VCaP (cell line): ENCODE results near the gene PGM2.

Experiments used
- H3K27ac ChIP-seq: fragments of 450-650 bp; 2 replicates; pipeline ENCODE4 v1.5.1; 2017
- CTCF ChIP-seq: fragments of 450-650 bp; conservative IDR thresholded peaks from 2 replicates; pipeline ENCODE4 v1.5.1; 2017; ENCODE audit warnings: mild to moderate bottlenecking, moderate library complexity

Gene PGM2

DNA sequence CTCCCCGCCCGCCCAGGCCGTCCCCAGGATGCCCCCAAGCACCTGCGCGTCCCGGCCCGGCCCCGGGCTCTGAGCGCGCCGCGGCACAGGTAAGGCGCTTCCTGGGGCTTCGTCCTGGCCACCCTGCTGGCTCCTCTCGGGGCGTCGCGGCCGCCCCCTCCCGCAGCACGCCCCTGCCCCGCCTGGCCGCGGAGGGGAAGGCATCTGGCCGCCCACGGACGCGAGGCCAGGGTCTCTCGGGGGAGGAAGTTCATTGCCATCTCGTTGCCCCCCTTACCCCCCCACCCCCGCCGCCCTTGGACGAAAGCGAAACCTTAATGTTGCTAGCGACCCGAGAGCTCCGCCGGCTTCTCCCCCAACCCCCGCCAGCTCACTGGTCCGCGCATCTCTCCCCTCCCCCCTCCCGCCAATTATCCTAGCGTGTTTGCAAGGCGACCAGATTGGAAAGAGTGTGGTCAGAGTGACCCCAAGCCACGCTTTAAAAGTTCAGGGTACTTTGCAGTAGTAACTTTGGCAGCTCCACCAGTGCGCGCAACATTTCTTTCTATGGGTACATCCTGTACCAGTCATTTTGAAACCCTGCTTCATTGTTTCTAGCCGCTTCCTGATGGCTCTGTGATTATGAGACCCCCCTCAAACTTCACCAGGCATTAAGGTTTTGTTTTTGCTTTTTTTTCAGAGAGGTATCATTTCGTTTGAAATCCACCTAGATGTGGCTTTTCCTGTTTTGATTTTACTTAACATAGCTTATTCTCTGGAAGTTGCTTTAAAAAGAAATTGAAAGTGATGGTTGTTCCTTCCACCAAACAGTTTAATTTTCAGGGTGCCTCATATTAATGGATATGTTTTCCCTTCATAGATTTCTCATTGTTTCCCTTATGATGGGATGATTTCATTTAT, 65.0 kb downstream of the PGM2 start:
- peak overlapping the region; percentile 82 for H3K27ac ChIP-seq
- no peak for TF ChIP-seq CTCF

DNA sequence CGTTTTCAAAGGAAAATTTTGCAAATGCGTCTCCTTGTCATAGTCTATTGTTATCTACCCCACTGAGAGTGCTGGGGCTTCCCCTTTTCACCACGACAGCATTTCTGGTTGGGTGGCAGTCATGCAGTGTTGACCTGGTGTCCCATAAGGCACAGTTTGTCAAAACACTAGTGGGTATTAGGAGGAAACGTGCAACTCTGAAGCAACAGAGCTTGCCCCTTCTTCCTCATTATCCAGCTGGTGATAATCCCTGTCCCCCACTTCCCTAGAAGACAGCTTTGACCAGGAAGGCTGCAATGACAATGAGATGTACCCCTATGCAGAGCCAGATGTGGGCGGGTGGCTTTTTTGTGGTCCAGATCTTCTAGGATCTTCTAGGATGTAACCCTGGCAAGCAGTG, 66.2 kb downstream of the PGM2 start:
- H3K27ac ChIP-seq = no peak overlapping the region
- no peak for TF ChIP-seq CTCF

DNA sequence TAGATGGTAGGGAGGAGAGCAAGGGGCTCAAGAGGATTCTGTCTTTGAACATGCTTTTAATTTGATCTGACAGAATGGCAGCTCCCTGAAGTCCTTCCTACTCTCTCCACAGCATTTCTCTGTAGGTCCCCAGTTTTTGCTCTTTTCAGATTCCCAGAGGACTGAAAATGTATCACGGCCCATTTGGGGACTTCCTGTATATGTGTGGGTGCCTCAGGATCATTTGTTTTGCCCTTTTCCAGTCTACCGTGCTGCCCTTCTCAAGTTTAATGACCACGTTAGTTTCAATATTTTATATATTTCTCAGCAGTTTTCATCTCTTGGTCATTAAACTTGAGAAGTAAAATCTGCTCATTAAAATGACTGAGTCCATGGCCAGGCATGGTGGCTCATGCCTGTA, 66.7 kb downstream of the PGM2 start:
- no peak overlapping the region for H3K27ac ChIP-seq
- TF ChIP-seq CTCF = no peak

- no peak for TF ChIP-seq CTCF
- H3K27ac ChIP-seq = no peak overlapping the region
Observed at GRCh38 chr4:37895271-37895670, 68.8 kb downstream of the PGM2 start.

DNA sequence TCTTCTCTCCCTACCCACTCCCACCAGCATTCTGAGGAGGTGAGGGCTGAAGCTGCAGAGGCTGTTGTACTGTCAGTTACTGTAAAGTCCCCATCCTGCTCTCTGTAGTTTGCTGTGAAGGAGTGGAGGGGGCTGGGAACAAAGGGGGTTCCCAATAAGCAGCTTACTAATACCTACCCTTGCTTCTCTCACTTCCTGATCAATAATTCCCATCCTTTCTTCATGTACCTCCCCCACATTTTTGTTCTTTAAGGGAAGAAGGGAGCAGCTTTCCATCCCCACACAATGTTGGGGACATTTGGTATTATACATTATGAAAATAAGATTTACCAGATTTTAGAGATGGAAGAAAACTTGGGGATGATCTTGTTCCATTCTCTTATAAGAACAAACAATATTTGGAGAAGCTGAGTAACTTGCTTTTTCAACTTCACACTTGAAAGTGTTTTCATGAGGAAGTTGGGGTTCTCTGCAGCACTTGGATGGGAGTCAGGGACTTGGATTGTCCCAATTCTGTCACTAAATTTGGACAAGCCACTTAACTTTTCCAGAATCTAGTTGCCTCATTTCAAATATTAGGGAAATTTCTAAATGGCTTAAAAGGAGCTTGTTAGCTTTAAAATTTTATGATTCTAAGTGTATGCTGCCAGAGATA, 69.8 kb downstream of the PGM2 start:
- H3K27ac ChIP-seq = no peak overlapping the region
- no peak for TF ChIP-seq CTCF

DNA sequence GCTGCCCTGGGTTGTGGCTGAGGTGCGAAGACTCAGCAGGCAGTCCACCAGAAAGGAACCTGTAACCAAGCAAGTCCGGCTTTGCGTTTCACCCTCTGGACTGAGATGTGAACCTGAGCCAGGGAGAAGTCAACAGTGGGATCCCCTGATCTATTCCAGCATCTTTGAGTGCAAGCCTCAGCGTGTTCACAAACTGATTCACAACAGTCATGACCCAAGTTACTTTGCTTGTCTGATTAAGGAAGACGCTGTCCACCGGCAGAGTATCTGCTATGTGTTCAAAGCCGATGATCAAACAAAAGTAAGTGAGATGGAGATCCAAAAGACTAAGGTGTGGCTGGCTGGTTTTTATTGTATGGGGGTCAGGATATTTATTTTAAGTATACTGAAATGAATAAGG, 75.7 kb downstream of the PGM2 start:
- H3K27ac ChIP-seq = no peak overlapping the region
- TF ChIP-seq CTCF = no peak

DNA sequence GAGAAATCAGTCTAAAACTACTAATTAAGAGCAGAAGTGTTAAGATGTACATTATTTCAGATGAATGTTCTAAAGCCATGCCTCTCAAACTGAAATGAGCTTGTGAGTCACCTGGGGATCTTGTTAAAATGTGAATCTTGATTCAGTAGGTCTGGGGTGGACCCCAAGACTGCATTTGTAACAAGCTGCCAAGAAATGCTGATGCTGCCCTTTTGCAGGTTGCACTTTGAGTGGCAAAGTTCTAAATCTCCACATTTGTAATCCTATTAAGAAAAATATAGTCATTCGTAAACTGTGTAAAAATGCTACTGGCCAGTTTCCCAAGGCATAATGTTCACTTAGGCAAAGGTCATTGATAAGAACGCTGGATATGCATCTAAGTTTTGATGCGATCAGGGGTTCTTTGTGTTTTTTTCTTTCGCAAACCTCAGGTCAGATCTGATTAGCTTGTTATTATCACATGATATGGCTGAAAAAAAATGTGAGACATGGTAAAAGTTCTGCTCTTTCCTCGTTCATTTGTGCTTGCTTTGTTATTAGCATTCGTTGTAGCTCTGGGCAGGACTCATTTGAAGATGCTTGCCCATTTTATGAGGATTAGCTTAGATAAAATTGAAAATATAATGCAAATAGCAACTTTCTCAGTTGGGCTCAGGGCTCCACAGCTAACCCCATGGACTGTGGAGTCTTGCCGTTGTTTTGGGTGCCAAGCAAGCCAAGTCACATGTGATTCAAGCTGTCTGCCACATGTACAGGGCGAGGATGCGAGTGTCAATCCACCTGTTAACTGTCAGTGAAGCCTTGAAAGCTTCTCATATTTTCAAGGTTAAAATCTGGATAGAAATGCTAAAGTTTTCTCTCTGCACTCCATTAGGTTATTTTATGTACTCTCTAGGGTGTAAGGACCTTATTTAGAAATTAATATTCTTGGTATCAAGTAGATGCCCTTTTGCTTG, 76.5 kb downstream of the PGM2 start:
- no peak for TF ChIP-seq CTCF
- H3K27ac ChIP-seq = no peak overlapping the region
